Keratinocyte (primary cell): Measurements from ENCODE around the gene SUOX. TPM values are rescaled to one million over a fixed set of nuclear protein-coding genes. Genes with fewer than 3 reads are reported as not detected.
"Not testable (repeated sequence)": the region's sequence is repeated elsewhere in the genome, so short reads cannot be mapped to it uniquely, and the experiment has no call there.

Experiments
- DNase-seq: peaks from one replicate; pipeline ENCODE4 v3.0.0-alpha.2; 2011; ENCODE audit warnings: low read depth, missing footprints, low spot score
- FAIRE-seq: peaks from 2 replicates; lab custom pipeline; 2011; peaks lifted over from hg19 to GRCh38; lab: Jason Lieb, UNC
- H2AFZ ChIP-seq: 2 replicates; pipeline ENCODE4 v1.6.0; 2012; ENCODE audit warnings: low read length, control low read depth, inconsistent platforms; ENCODE audit not compliant: control insufficient read depth
- H3K27ac ChIP-seq: 2 replicates; pipeline ENCODE4 v1.5.1; 2011; ENCODE audit warnings: low read length; ENCODE audit not compliant: control insufficient read depth, insufficient read depth
- H3K27me3 ChIP-seq: 3 replicates; pipeline ENCODE4 v1.6.0; 2011; ENCODE audit warnings: low read length; ENCODE audit not compliant: control insufficient read depth, insufficient read depth; ENCODE audit errors: extremely low read depth
- H3K36me3 ChIP-seq, 2 experiments: 2 replicates in 1 of 2; 3 replicates in 1 of 2; pipeline ENCODE4 v1.5.1; 2011; ENCODE audit warnings: low read length in 2 of 2, mild to moderate bottlenecking in 1 of 2; ENCODE audit not compliant: control insufficient read depth in 2 of 2, insufficient read depth in 2 of 2; ENCODE audit errors: extremely low read depth in 1 of 2
- H3K4me1 ChIP-seq: 3 replicates; pipeline ENCODE4 v1.5.1; 2011; ENCODE audit warnings: low read length; ENCODE audit not compliant: control insufficient read depth, insufficient read depth; ENCODE audit errors: extremely low read depth
- H3K4me2 ChIP-seq: 3 replicates; pipeline ENCODE4 v1.6.0; 2011; ENCODE audit warnings: low read depth, low read length; ENCODE audit not compliant: control insufficient read depth, insufficient read depth; ENCODE audit errors: extremely low read depth
- H3K4me3 ChIP-seq, 3 experiments: fragments of 200-600 bp in 1 of 3; sonication (generic) in 1 of 3; 2 replicates in 2 of 3; 3 replicates in 1 of 3; pipeline ENCODE4 v1.5.1; 2011 to 2016; ENCODE audit warnings: low read length in 3 of 3, mild to moderate bottlenecking in 3 of 3, control low read depth in 2 of 3, inconsistent platforms in 1 of 3, low read depth in 1 of 3, mixed read lengths in 1 of 3, mixed run types in 1 of 3, moderate library complexity in 1 of 3; ENCODE audit not compliant: control insufficient read depth in 2 of 3, insufficient read depth in 2 of 3; ENCODE audit errors: extremely low read depth in 1 of 3
- H3K79me2 ChIP-seq: 2 replicates; pipeline ENCODE4 v1.6.0; 2012; ENCODE audit warnings: low read length; ENCODE audit not compliant: control insufficient read depth, insufficient read depth
- H3K9ac ChIP-seq: 3 replicates; pipeline ENCODE4 v1.6.0; 2011; ENCODE audit warnings: low read length; ENCODE audit not compliant: control insufficient read depth, insufficient read depth; ENCODE audit errors: extremely low read depth
- H3K9me1 ChIP-seq: 3 replicates; pipeline ENCODE4 v1.6.0; 2011; ENCODE audit warnings: low read length; ENCODE audit not compliant: control insufficient read depth, insufficient read depth; ENCODE audit errors: extremely low read depth
- H3K9me3 ChIP-seq: 2 replicates; pipeline ENCODE4 v1.5.1; 2012; ENCODE audit warnings: low read depth, low read length; ENCODE audit not compliant: control insufficient read depth
- H4K20me1 ChIP-seq: 3 replicates; pipeline ENCODE4 v1.6.0; 2011; ENCODE audit warnings: low read length; ENCODE audit not compliant: control insufficient read depth, insufficient read depth; ENCODE audit errors: extremely low read depth
- CTCF ChIP-seq, 3 experiments: IDR thresholded peaks in 1 of 3; conservative IDR thresholded peaks in 1 of 3; optimal IDR thresholded peaks in 1 of 3; 2 replicates in 2 of 3; 3 replicates in 1 of 3; pipeline versions ENCODE3 to v1.5.1; 2011; ENCODE audit warnings: low read length in 3 of 3, mild to moderate bottlenecking in 3 of 3, moderate library complexity in 2 of 3, control low read depth in 1 of 3, inconsistent platforms in 1 of 3; ENCODE audit not compliant: insufficient read depth in 2 of 3; ENCODE audit errors: extremely low read depth in 1 of 3
- EZH2 ChIP-seq: IDR thresholded peaks from one replicate; pipeline ENCODE4 v1.6.1; 2012; ENCODE audit warnings: inconsistent platforms, mild to moderate bottlenecking, low read length, moderate library complexity
- dilution Hi-C: fragments of 300-500 bp; cut with MboI; formaldehyde crosslinking; loops from one replicate; pipeline ENCODE4 v1.7.0; 2020; ENCODE audit warnings: low sequenced_read_pairs; ENCODE audit not compliant: extremely low pct_ligation_motif_present
- polyA plus RNA-seq, 5 experiments: library from polyadenylated mRNA; depleted of rRNA in 3 of 5; stranded (reverse) in 3 of 5; stranded (forward) in 1 of 5; unstranded in 1 of 5; fragments of >200 nt; gene quantifications; 1 replicate in 1 of 5; 2 replicates in 3 of 5; 3 replicates in 1 of 5; pipeline versions ENCODE4 v1.2.1 to v1.2.3, GENCODE V29; 2011 to 2012; ENCODE audit warnings: missing spikeins in 2 of 5, low read depth in 1 of 5, low replicate concordance in 1 of 5

Gene SUOX
- polyA plus RNA-seq, 1 donor (not counting 4 experiments of a cell fraction or from before 2014, with no cell fraction given) = 9.0 TPM

DNA sequence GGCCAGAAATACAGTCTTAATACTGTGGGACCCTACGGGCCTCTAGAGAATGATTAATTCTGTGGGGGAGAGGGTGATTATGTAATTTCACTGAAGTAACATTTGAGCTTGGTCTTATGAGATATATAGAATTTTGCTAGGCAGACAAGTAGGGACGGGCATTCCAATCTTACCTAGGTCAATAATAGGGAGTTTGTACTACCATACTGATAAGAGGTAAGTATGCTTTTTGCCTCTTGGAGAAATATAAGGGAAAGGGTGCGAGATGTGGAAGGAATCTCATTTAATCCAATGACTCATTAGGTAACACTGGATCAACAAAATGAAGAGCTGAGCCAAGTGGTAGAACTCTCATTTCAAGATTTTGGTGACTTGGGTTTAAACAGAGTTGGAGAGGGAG is 18.0 kb upstream of the SUOX start:
- Histone ChIP-seq H3K4me2 (no peak overlapping the region), H3K4me3 (no peak overlapping the region), H3K27me3 (no peaks in the 10 kb centered on the region), H3K36me3 (peaks cover 8 to 26% of the 10 kb centered on the region in 2 experiments), H3K79me2 (peaks cover 62% of the 10 kb centered on the region), H3K9ac (no peak overlapping the region), H3K27ac (no peak overlapping the region), H2AFZ (no peak overlapping the region), H3K9me1 (no peaks in the 10 kb centered on the region), H4K20me1 (peaks cover 2% of the 10 kb centered on the region), H3K4me1 (peaks cover 10% of the 10 kb centered on the region), H3K9me3 (no peaks in the 10 kb centered on the region)
- TF ChIP-seq CTCF (optimal IDR thresholded peaks at IDR 0.05 in 1 of 3, IDR thresholded peaks at IDR 0.05 in 1 of 3, conservative IDR thresholded peaks at IDR 0.05 in 1 of 3; ENCODE audit: extremely low read depth in 1 of 3, insufficient read depth in 2 of 3, low read length in 3 of 3) = no peak
- dilution Hi-C loops = no loop called here
- DNase-seq (no peak), FAIRE-seq (no peak)

DNA sequence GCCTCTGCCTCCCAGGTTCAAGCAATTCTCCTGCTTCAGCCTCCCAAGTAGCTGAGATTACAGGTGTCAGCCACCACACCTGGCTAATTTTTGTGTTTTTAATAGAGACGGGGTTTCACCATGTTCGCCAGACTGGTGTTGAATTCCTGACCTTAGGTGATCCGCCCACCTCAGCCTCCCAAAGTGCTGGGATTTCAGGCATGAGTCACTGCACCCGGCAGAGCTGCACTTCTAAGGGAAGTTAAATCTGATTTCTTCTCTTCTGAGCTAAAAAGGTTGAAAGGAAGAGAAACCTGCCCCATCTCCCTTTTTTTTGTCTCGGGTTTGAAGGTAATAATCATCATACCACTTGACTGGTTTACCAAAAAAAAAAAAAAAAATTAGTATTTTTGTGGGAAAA is 15.2 kb upstream of the SUOX start:
- H3K4me2 ChIP-seq, DNase-seq, H3K9ac ChIP-seq, H3K9me1 ChIP-seq, H3K9me3 ChIP-seq, H3K27ac ChIP-seq, dilution Hi-C loops, FAIRE-seq, H2AFZ ChIP-seq, H4K20me1 ChIP-seq, H3K4me3 ChIP-seq, H3K27me3 ChIP-seq, H3K4me1 ChIP-seq: not testable (repeated sequence)
- H3K36me3 ChIP-seq = peaks cover 20 to 24% of the 10 kb centered on the region in 2 experiments
- H3K79me2 ChIP-seq = peaks cover 35% of the 10 kb centered on the region

- no peaks in the 10 kb centered on the region for H3K4me1 ChIP-seq
- H3K27me3 ChIP-seq = no peaks in the 10 kb centered on the region
- H3K4me3 ChIP-seq = no peak overlapping the region
- DNase-seq (no peak), FAIRE-seq (no peak)
- H3K27ac ChIP-seq = no peak overlapping the region
- TF ChIP-seq EZH2 (no peak), CTCF (optimal IDR thresholded peaks at IDR 0.05 in 1 of 3, IDR thresholded peaks at IDR 0.05 in 1 of 3, conservative IDR thresholded peaks at IDR 0.05 in 1 of 3; ENCODE audit: extremely low read depth in 1 of 3, insufficient read depth in 2 of 3, low read length in 3 of 3) (no peak)
- H3K9me1 ChIP-seq = no peaks in the 10 kb centered on the region
- peaks cover 29% of the 10 kb centered on the region for H3K79me2 ChIP-seq
- no peaks in the 10 kb centered on the region for H4K20me1 ChIP-seq
- dilution Hi-C loops = no loop called here
- H3K9ac ChIP-seq = no peak overlapping the region
- no peaks in the 10 kb centered on the region for H3K9me3 ChIP-seq
- H3K4me2 ChIP-seq = no peak overlapping the region
- peaks cover 21 to 23% of the 10 kb centered on the region in 2 experiments for H3K36me3 ChIP-seq
- H2AFZ ChIP-seq = no peak overlapping the region
Measured at GRCh38 chr12:55982319-55982936, 14.6 kb upstream of the SUOX start.
